Transverse colon (tissue), 4 donors: Measurements from ENCODE around the gene RAB40A.

Experiments used
- EP300 ChIP-seq: sonication (generic); formaldehyde crosslinking; IDR thresholded peaks from one replicate; pipeline ENCODE4 v1.6.1; 2017; ENCODE audit warnings: antibody characterized with exemption, low read depth
- POLR2A ChIP-seq: fragments of 450-650 bp; IDR thresholded peaks from one replicate; pipeline ENCODE4 v1.6.1; 2016; ENCODE audit warnings: antibody characterized with exemption, mild to moderate bottlenecking, moderate library complexity
- POLR2AphosphoS5 ChIP-seq, 3 donors: sonication (generic); formaldehyde crosslinking; IDR thresholded peaks; one replicate each; pipeline ENCODE4 v1.6.1; 2016; ENCODE audit warnings: antibody characterized with exemption in 3 of 3
- TF ChIP-seq, protein P1 (sequence below), 5 experiments: fragments of 200-600 bp in 3 of 5; fragments of 450-650 bp in 2 of 5; sonication (generic) in 3 of 5; IDR thresholded peaks; 1 replicate in 2 of 5; 2 replicates in 3 of 5; pipeline ENCODE4 v1.5.1; 2016 to 2017; ENCODE audit warnings: antibody characterized with exemption in 5 of 5, inconsistent platforms in 3 of 5, mild to moderate bottlenecking in 2 of 5, moderate library complexity in 1 of 5

DNA sequence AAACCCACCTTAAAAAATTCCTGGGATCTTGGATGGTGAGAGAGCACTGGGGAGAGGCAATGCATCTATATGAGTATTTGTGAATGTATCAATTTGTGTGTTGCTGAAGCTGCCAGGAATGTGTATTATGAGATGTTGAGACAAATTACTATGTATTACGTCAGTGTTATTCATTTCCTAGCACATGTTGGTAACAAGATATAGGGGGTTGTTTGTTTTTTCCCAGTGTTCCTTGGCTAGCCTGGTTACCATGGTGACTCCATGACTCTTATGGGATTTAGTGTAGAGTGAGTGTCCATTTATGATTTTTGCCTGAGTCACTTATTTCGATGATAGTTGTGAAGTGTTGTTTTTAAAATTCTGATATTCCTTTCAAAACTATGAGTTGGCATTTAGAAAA, 65.6 kb downstream of the RAB40A start:
- TF ChIP-seq, protein P1, sequence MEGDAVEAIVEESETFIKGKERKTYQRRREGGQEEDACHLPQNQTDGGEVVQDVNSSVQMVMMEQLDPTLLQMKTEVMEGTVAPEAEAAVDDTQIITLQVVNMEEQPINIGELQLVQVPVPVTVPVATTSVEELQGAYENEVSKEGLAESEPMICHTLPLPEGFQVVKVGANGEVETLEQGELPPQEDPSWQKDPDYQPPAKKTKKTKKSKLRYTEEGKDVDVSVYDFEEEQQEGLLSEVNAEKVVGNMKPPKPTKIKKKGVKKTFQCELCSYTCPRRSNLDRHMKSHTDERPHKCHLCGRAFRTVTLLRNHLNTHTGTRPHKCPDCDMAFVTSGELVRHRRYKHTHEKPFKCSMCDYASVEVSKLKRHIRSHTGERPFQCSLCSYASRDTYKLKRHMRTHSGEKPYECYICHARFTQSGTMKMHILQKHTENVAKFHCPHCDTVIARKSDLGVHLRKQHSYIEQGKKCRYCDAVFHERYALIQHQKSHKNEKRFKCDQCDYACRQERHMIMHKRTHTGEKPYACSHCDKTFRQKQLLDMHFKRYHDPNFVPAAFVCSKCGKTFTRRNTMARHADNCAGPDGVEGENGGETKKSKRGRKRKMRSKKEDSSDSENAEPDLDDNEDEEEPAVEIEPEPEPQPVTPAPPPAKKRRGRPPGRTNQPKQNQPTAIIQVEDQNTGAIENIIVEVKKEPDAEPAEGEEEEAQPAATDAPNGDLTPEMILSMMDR (IDR thresholded peaks at IDR 0.05) = no peak
- TF ChIP-seq POLR2A (no peak), POLR2AphosphoS5 (IDR thresholded peaks at IDR 0.05) (no peak), EP300 (no peak)
